Epithelial cell of proximal tubule (primary cell): ENCODE results near the gene AACS. TPM values are rescaled to one million over a fixed set of nuclear protein-coding genes. Genes with fewer than 3 reads are reported as not detected.

ENCODE experiments used
- DNase-seq: peaks from one replicate; pipeline ENCODE4 v3.0.0-alpha.2; 2011; ENCODE audit warnings: low read depth
- H3K4me3 ChIP-seq: 2 replicates; pipeline ENCODE4 v1.5.1; 2011; ENCODE audit warnings: low read depth, mild to moderate bottlenecking, low read length
- CTCF ChIP-seq: conservative IDR thresholded peaks from 2 replicates; pipeline ENCODE4 v1.5.1; 2012; ENCODE audit warnings: low read depth, mild to moderate bottlenecking, low read length
- total RNA-seq: library from RNA; depleted of rRNA; stranded (reverse); fragments of >200 nt; gene quantifications from 2 replicates; pipeline ENCODE4 v1.2.3, GENCODE V29; 2015

Gene AACS
- total RNA-seq, 1 donor from 2014 or later: 20.6 TPM

DNA sequence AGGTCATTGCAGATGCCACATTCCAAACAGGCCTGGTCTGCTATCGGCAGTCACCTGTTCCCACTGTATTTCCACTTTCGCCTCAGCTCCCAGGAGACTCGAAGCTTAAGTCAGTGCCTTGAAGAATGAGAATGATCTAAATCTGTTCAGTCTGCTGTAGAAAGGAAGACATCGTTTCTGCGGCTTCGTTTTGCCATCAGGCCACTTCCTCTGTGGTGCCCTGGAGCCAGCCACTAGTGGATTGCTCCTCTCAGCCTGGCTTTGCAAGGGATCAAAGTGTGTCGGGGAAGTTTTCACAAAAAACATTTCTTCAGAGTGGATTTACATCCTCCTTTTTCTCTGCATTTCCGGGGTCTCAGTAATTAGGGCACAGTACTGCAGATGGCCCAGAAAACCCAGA, 66.7 kb downstream of the AACS start:
- H3K4me3 ChIP-seq: no peak overlapping the region
- DNase-seq: no peak
- no peak for TF ChIP-seq CTCF

DNA sequence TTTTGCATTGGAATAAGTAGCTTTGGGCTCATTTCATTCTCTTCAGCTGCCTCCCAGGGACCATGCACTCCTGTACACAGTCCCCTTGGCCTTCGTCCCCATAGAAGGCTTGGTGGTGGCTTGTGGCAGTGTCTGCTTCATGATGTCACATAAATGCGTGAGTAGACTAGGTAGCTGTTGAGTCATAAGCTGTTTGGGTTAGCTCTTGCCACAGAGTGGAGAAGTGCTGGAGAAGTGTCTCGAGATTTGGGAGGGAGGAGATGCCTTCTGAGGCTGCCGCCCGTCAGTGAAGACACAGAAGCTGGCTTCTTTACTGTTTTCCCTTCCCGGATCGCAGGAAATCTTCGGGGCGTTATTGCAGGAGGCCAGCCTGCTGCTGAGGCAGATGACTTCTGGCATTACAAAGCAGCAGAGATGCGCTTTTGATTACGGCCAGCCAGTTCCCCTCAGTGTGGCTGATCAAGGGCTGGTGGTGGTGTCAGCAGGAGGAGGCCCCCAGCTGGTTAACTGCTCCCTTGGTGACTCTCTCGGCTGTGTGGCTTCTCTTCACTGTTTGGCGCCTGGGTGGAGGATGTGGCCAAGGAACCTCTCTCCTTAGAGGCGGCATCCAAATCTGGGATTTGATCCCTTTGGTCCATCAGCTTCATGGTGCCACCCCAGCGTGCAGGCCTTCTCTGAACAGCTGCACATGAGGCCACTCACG, 67.6 kb downstream of the AACS start:
- no peak overlapping the region for H3K4me3 ChIP-seq
- DNase-seq: no peak
- no peak for TF ChIP-seq CTCF

DNA sequence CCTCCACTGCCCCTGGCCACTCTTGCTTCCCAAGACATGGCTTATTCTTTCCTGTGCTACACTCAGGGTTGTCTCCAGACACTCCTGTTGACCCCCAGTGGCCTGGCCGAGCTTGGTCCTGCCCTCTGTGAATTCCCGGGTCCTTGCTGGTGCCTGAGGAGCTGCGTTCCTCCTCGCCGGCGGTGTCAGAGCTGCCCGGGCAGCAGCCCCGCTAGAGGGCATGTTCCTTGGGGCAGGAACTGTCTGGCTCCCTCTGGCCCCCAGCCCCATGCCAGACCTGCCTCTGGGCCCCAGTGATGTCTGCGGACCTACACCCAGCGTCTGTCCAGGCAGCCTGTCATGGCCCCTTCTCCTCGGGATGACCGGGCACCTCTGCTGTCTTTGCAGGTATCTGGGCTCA, 68.4 kb downstream of the AACS start:
- no peak overlapping the region for H3K4me3 ChIP-seq
- no peak for TF ChIP-seq CTCF
- no peak for DNase-seq

- no peak overlapping the region for H3K4me3 ChIP-seq
- no peak for DNase-seq
- TF ChIP-seq CTCF: no peak
Measured at GRCh38 chr12:125134576-125134975, 69.3 kb downstream of the AACS start.

DNA sequence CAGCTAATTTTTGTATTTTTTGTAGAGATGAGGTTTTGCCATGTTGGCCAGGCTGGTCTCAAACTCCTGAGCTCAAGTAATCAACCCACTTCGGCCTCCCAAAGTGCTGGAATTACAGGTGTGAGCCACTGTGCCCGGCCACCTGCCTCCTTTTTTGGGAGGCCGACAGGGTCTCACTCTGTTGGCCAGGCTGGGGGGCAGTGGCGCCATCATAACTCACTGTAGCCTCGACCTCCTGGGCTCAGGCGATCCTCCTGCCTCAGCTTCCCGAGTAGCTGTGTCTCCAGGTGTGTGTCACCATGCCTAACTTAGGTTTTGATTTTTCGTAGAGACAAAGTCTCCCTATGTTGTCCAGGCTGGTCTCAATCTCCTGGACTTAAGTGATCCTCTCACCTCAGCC, 70.7 kb downstream of the AACS start:
- DNase-seq: no peak
- H3K4me3 ChIP-seq: no peak overlapping the region
- TF ChIP-seq CTCF: no peak

DNA sequence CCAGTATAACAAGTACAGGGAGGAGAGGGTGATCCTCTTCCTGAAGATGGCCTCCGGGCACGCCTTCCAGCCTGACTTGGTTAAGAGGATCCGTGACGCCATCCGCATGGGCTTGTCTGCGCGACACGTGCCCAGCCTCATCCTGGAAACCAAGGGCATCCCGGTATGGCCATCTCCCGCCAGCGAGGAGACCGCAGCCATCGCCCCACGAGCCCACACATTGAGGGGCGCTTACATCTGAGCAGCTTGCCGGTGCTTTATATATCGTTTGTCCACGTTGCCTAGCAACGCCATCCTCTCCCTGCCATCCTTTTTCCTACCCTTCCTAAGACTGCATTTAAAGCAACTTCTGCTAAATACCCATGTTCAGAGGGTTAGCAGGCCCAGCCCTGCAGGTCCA, 71.5 kb downstream of the AACS start:
- TF ChIP-seq CTCF: no peak
- no peak for DNase-seq

DNA sequence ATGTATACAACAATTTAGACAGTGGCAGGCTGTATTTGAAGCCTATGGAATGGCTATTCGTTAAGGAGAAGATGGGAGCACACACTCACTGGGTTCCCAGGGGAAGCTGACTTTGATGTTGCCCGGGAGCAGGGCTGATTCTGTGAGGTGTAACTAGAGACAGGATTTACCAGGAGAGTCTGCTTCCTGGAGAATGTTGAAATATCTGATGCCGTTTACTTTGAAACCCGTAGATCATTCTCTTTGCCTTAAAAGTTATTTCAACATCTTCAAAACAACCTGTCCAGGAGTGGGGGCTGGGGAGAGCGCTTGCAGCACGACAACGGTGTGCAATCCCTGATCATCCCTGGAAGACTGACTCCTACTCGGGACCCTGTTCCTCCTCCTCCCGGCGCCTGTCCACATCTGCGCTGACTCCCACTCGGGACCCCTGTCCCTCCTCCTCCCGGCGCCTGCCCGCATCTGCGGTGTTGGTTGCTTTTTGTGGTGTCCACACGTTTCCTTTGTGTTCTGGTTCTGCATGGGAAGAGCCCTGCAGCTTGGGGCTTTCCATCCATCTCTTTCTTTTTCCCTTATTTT, 72.6 kb downstream of the AACS start:
- no peak for TF ChIP-seq CTCF
- no peak overlapping the region for H3K4me3 ChIP-seq
- no peak for DNase-seq

More for the DNA sequence above, 71.5 kb downstream of the AACS start:
- no peak overlapping the region for H3K4me3 ChIP-seq
